ENCODE data around the gene SPATC1L.

DNA sequence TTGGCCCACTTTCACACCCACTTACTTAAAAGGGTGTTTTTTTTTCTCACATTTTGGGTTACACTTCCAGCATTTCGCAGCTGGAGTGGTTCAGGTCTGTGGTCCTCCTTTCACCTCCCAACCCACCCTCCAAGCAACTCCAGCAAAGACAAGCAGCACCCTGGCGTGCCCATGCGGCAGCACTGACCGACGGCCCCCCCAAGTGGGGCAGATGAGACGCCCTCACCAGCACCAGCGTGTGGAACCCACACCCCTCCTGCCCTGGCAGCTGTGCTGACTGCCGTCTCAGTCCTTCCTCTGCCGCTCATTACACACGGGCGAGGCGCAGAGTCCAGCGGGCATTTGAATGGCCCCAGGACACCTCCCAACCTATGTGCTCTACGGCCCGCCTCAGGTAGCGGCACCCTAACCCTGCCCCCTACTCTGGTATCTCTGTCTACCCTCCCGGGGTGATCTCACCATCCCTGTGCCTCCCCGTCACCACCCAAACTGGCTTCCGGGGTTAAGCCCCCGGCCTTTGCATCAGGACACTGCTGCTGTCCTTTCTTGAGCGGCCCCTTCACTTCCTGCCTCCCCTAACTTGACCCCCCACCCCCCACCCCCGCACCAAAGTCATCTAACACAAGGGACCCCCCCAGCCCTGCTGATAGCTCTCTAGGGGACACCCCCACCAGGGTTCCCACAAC lies 33.4 kb upstream of the SPATC1L start:
- TF ChIP-seq, protein P1, sequence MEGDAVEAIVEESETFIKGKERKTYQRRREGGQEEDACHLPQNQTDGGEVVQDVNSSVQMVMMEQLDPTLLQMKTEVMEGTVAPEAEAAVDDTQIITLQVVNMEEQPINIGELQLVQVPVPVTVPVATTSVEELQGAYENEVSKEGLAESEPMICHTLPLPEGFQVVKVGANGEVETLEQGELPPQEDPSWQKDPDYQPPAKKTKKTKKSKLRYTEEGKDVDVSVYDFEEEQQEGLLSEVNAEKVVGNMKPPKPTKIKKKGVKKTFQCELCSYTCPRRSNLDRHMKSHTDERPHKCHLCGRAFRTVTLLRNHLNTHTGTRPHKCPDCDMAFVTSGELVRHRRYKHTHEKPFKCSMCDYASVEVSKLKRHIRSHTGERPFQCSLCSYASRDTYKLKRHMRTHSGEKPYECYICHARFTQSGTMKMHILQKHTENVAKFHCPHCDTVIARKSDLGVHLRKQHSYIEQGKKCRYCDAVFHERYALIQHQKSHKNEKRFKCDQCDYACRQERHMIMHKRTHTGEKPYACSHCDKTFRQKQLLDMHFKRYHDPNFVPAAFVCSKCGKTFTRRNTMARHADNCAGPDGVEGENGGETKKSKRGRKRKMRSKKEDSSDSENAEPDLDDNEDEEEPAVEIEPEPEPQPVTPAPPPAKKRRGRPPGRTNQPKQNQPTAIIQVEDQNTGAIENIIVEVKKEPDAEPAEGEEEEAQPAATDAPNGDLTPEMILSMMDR (IDR thresholded peaks at IDR 0.05; ENCODE audit: insufficient read depth, low read length), result no peak
- TF ChIP-seq, protein P2, sequence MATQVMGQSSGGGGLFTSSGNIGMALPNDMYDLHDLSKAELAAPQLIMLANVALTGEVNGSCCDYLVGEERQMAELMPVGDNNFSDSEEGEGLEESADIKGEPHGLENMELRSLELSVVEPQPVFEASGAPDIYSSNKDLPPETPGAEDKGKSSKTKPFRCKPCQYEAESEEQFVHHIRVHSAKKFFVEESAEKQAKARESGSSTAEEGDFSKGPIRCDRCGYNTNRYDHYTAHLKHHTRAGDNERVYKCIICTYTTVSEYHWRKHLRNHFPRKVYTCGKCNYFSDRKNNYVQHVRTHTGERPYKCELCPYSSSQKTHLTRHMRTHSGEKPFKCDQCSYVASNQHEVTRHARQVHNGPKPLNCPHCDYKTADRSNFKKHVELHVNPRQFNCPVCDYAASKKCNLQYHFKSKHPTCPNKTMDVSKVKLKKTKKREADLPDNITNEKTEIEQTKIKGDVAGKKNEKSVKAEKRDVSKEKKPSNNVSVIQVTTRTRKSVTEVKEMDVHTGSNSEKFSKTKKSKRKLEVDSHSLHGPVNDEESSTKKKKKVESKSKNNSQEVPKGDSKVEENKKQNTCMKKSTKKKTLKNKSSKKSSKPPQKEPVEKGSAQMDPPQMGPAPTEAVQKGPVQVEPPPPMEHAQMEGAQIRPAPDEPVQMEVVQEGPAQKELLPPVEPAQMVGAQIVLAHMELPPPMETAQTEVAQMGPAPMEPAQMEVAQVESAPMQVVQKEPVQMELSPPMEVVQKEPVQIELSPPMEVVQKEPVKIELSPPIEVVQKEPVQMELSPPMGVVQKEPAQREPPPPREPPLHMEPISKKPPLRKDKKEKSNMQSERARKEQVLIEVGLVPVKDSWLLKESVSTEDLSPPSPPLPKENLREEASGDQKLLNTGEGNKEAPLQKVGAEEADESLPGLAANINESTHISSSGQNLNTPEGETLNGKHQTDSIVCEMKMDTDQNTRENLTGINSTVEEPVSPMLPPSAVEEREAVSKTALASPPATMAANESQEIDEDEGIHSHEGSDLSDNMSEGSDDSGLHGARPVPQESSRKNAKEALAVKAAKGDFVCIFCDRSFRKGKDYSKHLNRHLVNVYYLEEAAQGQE (IDR thresholded peaks at IDR 0.05; ENCODE audit: insufficient replicate concordance, low read depth), result no peak
- TF ChIP-seq POLR2AphosphoS5 (IDR thresholded peaks at IDR 0.05; ENCODE audit: low read depth), result no peak
